D721Med (cell line): ENCODE measurements around the gene TMEM131L.
"Not testable (repeated sequence)": the region's sequence is repeated elsewhere in the genome, so short reads cannot be mapped to it uniquely, and the experiment has no call there.

Experiments
- DNase-seq: peaks from one replicate; pipeline ENCODE4 v3.0.0; 2011; ENCODE audit warnings: low spot score; ENCODE audit not compliant: insufficient read length
- FAIRE-seq: peaks from 2 replicates; lab custom pipeline; 2011; peaks lifted over from hg19 to GRCh38; lab: Jason Lieb, UNC
- TF ChIP-seq, protein P1 (sequence below): IDR thresholded peaks from 2 replicates; pipeline ENCODE4 v1.5.1; 2012; ENCODE audit warnings: mild to moderate bottlenecking, control low read depth; ENCODE audit not compliant: insufficient read depth; ENCODE audit errors: missing control alignments

Gene TMEM131L, protein sequence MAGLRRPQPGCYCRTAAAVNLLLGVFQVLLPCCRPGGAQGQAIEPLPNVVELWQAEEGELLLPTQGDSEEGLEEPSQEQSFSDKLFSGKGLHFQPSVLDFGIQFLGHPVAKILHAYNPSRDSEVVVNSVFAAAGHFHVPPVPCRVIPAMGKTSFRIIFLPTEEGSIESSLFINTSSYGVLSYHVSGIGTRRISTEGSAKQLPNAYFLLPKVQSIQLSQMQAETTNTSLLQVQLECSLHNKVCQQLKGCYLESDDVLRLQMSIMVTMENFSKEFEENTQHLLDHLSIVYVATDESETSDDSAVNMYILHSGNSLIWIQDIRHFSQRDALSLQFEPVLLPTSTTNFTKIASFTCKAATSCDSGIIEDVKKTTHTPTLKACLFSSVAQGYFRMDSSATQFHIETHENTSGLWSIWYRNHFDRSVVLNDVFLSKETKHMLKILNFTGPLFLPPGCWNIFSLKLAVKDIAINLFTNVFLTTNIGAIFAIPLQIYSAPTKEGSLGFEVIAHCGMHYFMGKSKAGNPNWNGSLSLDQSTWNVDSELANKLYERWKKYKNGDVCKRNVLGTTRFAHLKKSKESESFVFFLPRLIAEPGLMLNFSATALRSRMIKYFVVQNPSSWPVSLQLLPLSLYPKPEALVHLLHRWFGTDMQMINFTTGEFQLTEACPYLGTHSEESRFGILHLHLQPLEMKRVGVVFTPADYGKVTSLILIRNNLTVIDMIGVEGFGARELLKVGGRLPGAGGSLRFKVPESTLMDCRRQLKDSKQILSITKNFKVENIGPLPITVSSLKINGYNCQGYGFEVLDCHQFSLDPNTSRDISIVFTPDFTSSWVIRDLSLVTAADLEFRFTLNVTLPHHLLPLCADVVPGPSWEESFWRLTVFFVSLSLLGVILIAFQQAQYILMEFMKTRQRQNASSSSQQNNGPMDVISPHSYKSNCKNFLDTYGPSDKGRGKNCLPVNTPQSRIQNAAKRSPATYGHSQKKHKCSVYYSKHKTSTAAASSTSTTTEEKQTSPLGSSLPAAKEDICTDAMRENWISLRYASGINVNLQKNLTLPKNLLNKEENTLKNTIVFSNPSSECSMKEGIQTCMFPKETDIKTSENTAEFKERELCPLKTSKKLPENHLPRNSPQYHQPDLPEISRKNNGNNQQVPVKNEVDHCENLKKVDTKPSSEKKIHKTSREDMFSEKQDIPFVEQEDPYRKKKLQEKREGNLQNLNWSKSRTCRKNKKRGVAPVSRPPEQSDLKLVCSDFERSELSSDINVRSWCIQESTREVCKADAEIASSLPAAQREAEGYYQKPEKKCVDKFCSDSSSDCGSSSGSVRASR (N-terminal part only)

DNA sequence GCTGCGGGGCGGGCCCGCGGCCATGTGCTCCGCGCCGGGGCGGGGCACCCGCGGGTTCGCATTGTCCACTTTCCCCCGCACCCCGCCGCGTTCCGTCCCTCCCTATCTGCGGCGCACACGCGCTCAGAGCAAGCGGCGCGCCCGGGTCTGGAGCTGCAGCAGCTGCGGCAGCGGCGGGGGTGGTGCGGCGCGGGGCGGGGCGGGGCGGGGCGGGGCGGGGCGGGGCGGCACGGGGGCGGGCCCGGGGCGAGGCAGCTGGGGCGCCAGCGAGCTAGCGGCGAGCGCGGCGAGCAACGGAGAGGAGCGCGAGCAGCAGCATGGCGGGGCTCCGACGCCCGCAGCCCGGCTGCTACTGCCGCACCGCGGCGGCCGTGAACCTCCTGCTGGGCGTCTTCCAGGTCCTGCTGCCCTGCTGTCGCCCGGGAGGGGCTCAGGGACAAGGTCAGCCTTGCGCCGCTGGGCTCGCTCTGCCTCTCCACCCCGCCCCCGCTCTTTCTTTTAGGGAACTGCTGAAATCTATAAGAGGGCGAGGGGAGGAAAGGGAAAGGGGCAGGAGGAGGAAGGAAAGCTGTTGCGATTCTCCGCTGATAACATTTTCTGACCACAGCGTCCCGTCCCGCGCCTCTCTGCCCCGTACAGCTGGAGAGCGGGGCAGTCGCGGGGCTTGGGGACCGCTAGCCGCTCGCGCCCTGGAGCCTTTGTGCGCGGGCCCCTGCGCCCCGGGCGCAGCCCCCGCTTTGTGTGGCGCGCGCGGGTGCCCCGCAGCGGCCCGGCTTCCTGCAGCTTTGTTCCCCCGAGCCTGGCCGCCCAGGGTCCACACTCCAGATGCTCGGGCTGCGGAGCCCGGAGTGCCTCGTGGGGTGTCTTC lies at the start of gene TMEM131L:
TMEM131L (plus strand) TSS at position 280 of the 868 bp plus-strand sequence; CDS start at position 318, 38 bp downstream.
- FAIRE-seq (no peak), DNase-seq (no peak)
- TF ChIP-seq, protein P1, sequence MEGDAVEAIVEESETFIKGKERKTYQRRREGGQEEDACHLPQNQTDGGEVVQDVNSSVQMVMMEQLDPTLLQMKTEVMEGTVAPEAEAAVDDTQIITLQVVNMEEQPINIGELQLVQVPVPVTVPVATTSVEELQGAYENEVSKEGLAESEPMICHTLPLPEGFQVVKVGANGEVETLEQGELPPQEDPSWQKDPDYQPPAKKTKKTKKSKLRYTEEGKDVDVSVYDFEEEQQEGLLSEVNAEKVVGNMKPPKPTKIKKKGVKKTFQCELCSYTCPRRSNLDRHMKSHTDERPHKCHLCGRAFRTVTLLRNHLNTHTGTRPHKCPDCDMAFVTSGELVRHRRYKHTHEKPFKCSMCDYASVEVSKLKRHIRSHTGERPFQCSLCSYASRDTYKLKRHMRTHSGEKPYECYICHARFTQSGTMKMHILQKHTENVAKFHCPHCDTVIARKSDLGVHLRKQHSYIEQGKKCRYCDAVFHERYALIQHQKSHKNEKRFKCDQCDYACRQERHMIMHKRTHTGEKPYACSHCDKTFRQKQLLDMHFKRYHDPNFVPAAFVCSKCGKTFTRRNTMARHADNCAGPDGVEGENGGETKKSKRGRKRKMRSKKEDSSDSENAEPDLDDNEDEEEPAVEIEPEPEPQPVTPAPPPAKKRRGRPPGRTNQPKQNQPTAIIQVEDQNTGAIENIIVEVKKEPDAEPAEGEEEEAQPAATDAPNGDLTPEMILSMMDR = no peak

DNA sequence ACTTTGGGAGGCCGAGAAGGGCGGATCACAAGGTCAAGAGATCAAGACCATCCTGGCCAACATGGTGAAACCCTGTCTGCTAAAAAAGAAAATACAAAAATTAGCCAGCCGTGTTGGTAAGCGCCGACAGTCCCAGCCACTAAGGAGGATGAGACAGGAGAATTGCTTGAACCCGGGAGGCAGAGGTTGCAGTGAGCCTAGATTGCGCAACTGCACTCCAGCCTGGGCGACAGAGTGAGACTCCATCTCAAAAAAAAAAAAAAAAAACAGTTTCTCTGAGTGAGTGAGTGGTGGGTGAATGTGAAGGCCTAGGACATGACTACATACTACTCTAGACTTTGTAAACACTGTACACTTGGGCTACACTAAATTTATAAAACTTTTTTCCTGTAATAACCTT lies 49.7 kb upstream of the TMEM131L start:
- not testable (repeated sequence) for FAIRE-seq, DNase-seq

DNA sequence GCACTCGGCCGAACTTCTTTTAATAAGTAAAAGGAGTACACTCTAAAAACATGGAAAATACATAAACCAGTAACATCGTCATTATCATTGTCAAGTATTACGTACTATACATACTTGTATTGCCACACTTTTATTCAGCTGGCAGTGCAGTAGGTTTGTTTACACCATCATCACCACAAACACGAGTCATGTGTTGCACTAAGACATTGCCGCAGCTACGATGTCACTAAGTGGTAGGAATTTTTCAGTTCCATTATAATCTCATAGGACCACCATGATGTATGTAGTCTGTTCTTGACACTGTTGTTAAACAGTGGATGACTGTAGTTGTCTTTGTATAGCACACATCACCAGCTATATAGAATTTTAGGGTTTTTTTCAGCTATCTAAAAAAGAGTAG lies 48.0 kb upstream of the TMEM131L start:
- DNase-seq (no peak), FAIRE-seq (no peak)
- TF ChIP-seq, protein P1 = no peak

DNA sequence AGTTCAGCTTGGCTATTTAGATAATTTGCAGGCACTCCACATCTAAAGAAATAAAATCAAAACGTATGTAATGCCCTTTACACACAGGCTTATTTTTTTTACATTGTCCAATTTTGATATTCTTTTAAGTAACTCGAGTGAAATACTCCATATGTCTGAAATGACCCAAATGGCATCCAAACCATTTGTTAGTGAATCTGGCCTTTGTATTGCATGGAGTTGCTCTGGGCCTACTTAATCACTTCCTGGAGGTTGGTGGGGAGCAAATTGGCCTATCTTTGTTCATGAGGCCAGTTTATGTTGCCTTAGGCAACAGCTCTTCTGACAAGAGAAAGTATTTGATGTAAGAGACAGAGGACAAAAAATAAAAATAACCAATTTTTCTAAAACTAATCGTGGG lies 47.6 kb upstream of the TMEM131L start:
- FAIRE-seq (no peak), DNase-seq (no peak)

DNA sequence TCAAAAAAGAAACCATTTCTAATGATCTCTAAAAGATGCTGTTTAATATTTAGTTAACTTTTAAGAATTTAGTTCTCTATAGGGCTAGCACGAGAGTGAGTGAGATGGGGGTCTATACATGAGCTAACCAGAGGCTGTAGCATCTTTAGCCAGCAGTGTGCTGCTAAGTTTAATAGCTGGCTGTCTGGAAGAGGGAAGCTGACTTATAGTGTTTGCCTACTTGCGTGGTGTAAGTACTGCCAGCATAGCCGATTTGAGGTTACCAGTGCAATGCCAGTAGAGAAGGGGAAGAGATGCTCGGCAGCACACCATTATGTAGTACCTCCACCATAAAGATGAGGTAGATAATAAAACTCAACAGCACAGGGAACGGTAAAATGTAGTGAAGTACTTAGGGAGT lies 47.1 kb upstream of the TMEM131L start:
- TF ChIP-seq, protein P1 = no peak
- DNase-seq = no peak
- no peak for FAIRE-seq

More for the DNA sequence above, 47.6 kb upstream of the TMEM131L start:
- TF ChIP-seq, protein P1 = no peak

DNA sequence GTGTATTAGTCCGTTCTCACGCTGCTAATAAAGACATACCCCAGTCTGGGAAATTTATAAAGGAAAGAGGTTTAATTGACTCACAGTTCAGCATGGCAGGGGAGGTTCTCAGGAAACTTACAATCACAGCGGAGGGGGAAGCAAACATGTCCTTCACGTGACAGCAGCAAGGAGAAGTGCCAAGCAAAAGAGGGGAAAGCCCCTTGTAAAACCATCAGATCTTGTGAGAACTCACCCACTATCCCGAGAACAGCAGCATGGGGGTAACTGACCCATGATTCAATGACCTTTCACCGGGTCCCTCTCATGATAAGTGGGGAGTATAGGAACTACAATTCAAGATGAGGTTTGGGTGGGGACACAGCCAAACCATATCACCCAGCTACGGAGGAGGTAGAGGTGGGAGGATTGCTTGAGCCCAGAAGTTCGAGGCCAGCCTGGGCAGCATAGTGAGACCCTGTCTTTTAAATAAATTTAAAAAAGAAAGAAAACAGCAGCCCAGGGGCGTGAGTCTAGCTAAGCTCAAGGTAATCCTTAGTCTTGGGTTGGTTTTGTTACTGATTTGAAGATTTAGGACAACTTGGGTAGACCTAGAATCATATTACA lies 46.4 kb upstream of the TMEM131L start:
- no peak for DNase-seq
- FAIRE-seq = no peak
- TF ChIP-seq, protein P1 = no peak
